ENCODE measurements around the gene CACHD1. TPM values are rescaled to one million over a fixed set of nuclear protein-coding genes. Genes with fewer than 3 reads are reported as not detected.

The CACHD1 gene
- total and polyA plus RNA-seq, 7 donors, result 1.1 to 5.8 (median 2.1) TPM

DNA sequence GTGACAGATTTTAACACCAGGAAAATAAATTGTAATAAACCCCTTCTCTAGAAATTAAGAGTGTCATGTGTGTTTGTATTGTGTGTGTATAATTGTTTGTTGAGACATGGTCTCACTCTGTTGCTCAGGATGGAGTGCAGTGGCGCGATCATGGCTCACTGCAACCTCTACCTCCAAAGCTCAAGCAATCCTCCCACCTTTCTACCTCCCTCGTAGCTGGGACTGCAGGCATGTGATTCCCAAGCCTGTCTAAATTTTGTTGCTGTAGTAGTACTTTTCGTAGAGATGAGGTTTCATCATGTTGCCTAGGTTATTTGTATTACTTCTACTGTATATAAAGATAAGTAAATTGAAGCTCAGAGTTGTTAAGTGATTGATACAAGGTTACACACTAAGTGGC, 206.5 kb downstream of the CACHD1 start:
- no peak overlapping the region for H3K27ac ChIP-seq
- WGBS, 3 donors, result 95 to 96% (median 95%) methylated on average over 4 of the region's 4 CpGs
- intact Hi-C loops (cut with DNase I), result loop anchor here (5.0 kb wide), 2 partner anchors 204 to 409 kb away; partner anchors contain the start of gene CACHD1 (in 2 of the 2)
- TF ChIP-seq, protein P1, sequence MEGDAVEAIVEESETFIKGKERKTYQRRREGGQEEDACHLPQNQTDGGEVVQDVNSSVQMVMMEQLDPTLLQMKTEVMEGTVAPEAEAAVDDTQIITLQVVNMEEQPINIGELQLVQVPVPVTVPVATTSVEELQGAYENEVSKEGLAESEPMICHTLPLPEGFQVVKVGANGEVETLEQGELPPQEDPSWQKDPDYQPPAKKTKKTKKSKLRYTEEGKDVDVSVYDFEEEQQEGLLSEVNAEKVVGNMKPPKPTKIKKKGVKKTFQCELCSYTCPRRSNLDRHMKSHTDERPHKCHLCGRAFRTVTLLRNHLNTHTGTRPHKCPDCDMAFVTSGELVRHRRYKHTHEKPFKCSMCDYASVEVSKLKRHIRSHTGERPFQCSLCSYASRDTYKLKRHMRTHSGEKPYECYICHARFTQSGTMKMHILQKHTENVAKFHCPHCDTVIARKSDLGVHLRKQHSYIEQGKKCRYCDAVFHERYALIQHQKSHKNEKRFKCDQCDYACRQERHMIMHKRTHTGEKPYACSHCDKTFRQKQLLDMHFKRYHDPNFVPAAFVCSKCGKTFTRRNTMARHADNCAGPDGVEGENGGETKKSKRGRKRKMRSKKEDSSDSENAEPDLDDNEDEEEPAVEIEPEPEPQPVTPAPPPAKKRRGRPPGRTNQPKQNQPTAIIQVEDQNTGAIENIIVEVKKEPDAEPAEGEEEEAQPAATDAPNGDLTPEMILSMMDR (IDR thresholded peaks at IDR 0.05), result no peak
- no peaks in the 10 kb centered on the region for H3K9me3 ChIP-seq
- DNase-seq (no peak), ATAC-seq (no peak)
- H3K4me3 ChIP-seq, result no peak overlapping the region
- no peaks in the 10 kb centered on the region for H3K4me1 ChIP-seq
- peaks cover 0 to 31% of the 10 kb centered on the region in 2 donors for H3K36me3 ChIP-seq (ENCODE audit: insufficient read depth in 1 of 2, low read depth in 1 of 2)
- no peaks in the 10 kb centered on the region for H3K27me3 ChIP-seq (ENCODE audit: insufficient read depth in 3 of 3, low read length in 2 of 3)

- TF ChIP-seq, protein P1 (IDR thresholded peaks at IDR 0.05), result no peak
- DNase-seq (no peak), ATAC-seq (no peak)
- H3K36me3 ChIP-seq (ENCODE audit: insufficient read depth in 1 of 2, low read depth in 1 of 2), result peaks cover 0 to 41% of the 10 kb centered on the region in 2 donors
- no peak overlapping the region for H3K27ac ChIP-seq
- H3K9me3 ChIP-seq, result no peaks in the 10 kb centered on the region
- 86 to 97% (median 93%) methylated on average over 1 of the region's 1 CpG for WGBS, 3 donors
- intact Hi-C loops (cut with DNase I), result loop anchor here (5.0 kb wide), 2 partner anchors 205 to 410 kb away; partner anchors contain the start of gene CACHD1 (in 2 of the 2)
- no peak overlapping the region for H3K4me3 ChIP-seq
- H3K27me3 ChIP-seq (ENCODE audit: insufficient read depth in 3 of 3, low read length in 2 of 3), result no peaks in the 10 kb centered on the region
- H3K4me1 ChIP-seq, result no peaks in the 10 kb centered on the region
Observed at GRCh38 chr1:64677532-64677931, 207.6 kb downstream of the CACHD1 start.

DNA sequence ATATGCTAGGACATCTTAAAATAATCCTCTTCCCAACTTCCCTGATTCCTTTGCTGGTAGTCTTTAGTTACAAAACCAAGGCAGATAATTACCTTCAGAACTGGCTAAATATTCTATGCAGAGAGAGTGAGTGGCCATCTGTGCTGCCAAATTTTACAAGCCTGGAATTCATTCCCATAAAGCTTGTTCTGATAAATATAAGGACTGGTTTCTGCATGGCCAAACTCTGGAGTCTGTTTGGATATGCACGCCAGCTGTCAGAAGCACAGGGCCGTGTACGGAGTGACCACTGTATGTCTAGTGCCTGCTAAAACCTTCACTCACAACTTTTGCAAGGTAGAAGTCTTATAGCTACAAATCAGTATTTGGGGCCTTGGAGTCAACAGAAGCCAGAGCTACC, 208.4 kb downstream of the CACHD1 start:
- WGBS, 3 donors, result 93 to 95% (median 94%) methylated on average over 3 of the region's 3 CpGs
- ATAC-seq (no peak), DNase-seq (no peak)
- no peaks in the 10 kb centered on the region for H3K27me3 ChIP-seq (ENCODE audit: insufficient read depth in 3 of 3, low read length in 2 of 3)
- no peak overlapping the region for H3K4me3 ChIP-seq
- TF ChIP-seq, protein P1 (IDR thresholded peaks at IDR 0.05), result no peak
- H3K27ac ChIP-seq, result no peak overlapping the region
- intact Hi-C loops (cut with DNase I), result loop anchor here (5.0 kb wide), 2 partner anchors 206 to 411 kb away; partner anchors contain the start of gene CACHD1 (in 2 of the 2)
- no peaks in the 10 kb centered on the region for H3K4me1 ChIP-seq
- H3K9me3 ChIP-seq, result no peaks in the 10 kb centered on the region
- peaks cover 0 to 34% of the 10 kb centered on the region in 2 donors for H3K36me3 ChIP-seq (ENCODE audit: insufficient read depth in 1 of 2, low read depth in 1 of 2)

- WGBS, 3 donors, result 95 to 98% (median 97%) methylated on average over 6 of the region's 6 CpGs
- TF ChIP-seq, protein P1 (IDR thresholded peaks at IDR 0.05), result no peak
- H3K27me3 ChIP-seq (ENCODE audit: insufficient read depth in 3 of 3, low read length in 2 of 3), result no peaks in the 10 kb centered on the region
- intact Hi-C loops (cut with DNase I), result loop anchor here (5.0 kb wide), 2 partner anchors 207 to 412 kb away; partner anchors contain the start of gene CACHD1 (in 2 of the 2)
- no peak for ATAC-seq
- no peak for DNase-seq
- no peak overlapping the region for H3K27ac ChIP-seq
- no peaks in the 10 kb centered on the region for H3K4me1 ChIP-seq
- H3K4me3 ChIP-seq, result no peak overlapping the region
- peaks cover 0 to 37% of the 10 kb centered on the region in 2 donors for H3K36me3 ChIP-seq (ENCODE audit: insufficient read depth in 1 of 2, low read depth in 1 of 2)
- no peaks in the 10 kb centered on the region for H3K9me3 ChIP-seq
Observed at GRCh38 chr1:64679177-64679576, 209.2 kb downstream of the CACHD1 start.

DNA sequence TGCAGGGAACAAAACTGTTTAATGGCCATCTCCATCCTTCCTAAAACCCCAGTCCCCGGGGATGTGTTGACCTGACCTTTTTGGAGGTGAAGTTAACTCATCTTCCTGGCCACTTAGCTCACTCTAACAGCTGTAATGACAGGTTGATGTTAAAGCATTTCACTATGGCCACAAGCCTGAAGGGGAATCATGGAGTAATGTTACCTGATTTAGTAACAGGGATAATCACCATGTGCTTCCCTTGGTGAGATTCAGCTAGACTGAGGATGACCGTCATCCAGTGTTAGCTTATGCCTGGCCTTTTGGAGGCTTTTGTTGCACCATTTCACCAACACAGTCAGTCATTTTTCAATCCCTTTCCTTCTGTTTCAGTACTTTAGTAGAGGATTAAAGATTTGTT, 210.7 kb downstream of the CACHD1 start:
- DNase-seq, result no peak
- intact Hi-C loops (cut with DNase I), result loop anchor here in 1 of 2 donors (1.0 to 10.0 kb wide), 2 partner anchors 131 to 394 kb away; no protein-coding TSS in a partner anchor

More for the DNA sequence above, 210.7 kb downstream of the CACHD1 start:
- Histone ChIP-seq H3K36me3 (ENCODE audit: insufficient read depth in 1 of 2, low read depth in 1 of 2) (peaks cover 0 to 37% of the 10 kb centered on the region in 2 donors), H3K27ac (peak overlapping the region; percentile 80), H3K9me3 (no peaks in the 10 kb centered on the region), H3K4me3 (no peak overlapping the region), H3K27me3 (ENCODE audit: insufficient read depth in 3 of 3, low read length in 2 of 3) (no peaks in the 10 kb centered on the region), H3K4me1 (no peaks in the 10 kb centered on the region)
- WGBS, 3 donors, result 29 to 37% (median 29%) methylated on average over 2 of the region's 2 CpGs
- peak; percentile 97 to 99 (median 98) for ATAC-seq
- TF ChIP-seq, protein P1 (IDR thresholded peaks at IDR 0.05), result no peak
